Endothelial cell (in vitro differentiated cells): ENCODE data around the gene TNXB. TPM values are rescaled to one million over a fixed set of nuclear protein-coding genes. Genes with fewer than 3 reads are reported as not detected.
"Not testable (repeated sequence)": the region's sequence is repeated elsewhere in the genome, so short reads cannot be mapped to it uniquely, and the experiment has no call there.

ENCODE experiments used
- DNase-seq: peaks from one replicate; pipeline ENCODE4 v3.0.0; 2021; ENCODE audit warnings: low spot score
- H3K27ac Mint-ChIP-seq: one replicate; pipeline ENCODE4 v1.8.0; 2021; ENCODE audit warnings: mixed read lengths, inconsistent platforms; ENCODE audit not compliant: unreplicated experiment
- H3K27me3 Mint-ChIP-seq: one replicate; pipeline ENCODE4 v1.8.0; 2021; ENCODE audit warnings: mild to moderate bottlenecking, moderate library complexity, mixed read lengths, inconsistent platforms; ENCODE audit not compliant: unreplicated experiment
- H3K36me3 Mint-ChIP-seq: one replicate; pipeline ENCODE4 v1.8.0; 2021; ENCODE audit warnings: mild to moderate bottlenecking, low read depth, mixed read lengths, inconsistent platforms; ENCODE audit not compliant: unreplicated experiment
- H3K4me1 Mint-ChIP-seq: one replicate; pipeline ENCODE4 v1.8.0; 2021; ENCODE audit warnings: mild to moderate bottlenecking, mixed read lengths, inconsistent platforms; ENCODE audit not compliant: unreplicated experiment
- H3K4me3 Mint-ChIP-seq: one replicate; pipeline ENCODE4 v1.8.0; 2021; ENCODE audit warnings: mild to moderate bottlenecking, mixed read lengths, inconsistent platforms; ENCODE audit not compliant: unreplicated experiment
- H3K9me3 Mint-ChIP-seq: one replicate; pipeline ENCODE4 v1.8.0; 2021; ENCODE audit warnings: mixed read lengths, inconsistent platforms; ENCODE audit not compliant: unreplicated experiment
- CTCF ChIP-seq: fragments of 200-600 bp; sonication (generic); IDR thresholded peaks from one replicate; pipeline ENCODE4 v1.5.0; 2021; ENCODE audit warnings: antibody characterized with exemption; ENCODE audit not compliant: unreplicated experiment
- total RNA-seq: library from RNA; stranded (reverse); fragmentation: NEBNext Ultra II Directional; extraction: Animal tissue kit (Norgen Biotek cat#: 25700); gene quantifications from one replicate; pipeline ENCODE4 v1.2.1, GENCODE V29; 2021; ENCODE audit not compliant: unreplicated experiment

Gene TNXB
- total RNA-seq, 1 donor from 2014 or later = 7.5 TPM

- H3K36me3 Mint-ChIP-seq = peaks cover 7% of the 10 kb centered on the region
- peaks cover 17% of the 10 kb centered on the region for H3K27me3 Mint-ChIP-seq
- DNase-seq = no peak
- TF ChIP-seq CTCF = no peak
- H3K4me3 Mint-ChIP-seq = no peak overlapping the region
- peaks cover 5% of the 10 kb centered on the region for H3K4me1 Mint-ChIP-seq
- no peak overlapping the region for H3K27ac Mint-ChIP-seq
- no peaks in the 10 kb centered on the region for H3K9me3 Mint-ChIP-seq
These were observed 58.6 kb downstream of the TNXB start for GRCh38 chr6:32050562-32050961.

- not testable (repeated sequence) for H3K27ac Mint-ChIP-seq, H3K4me1 Mint-ChIP-seq, DNase-seq
These were observed 59.4 kb downstream of the TNXB start for GRCh38 chr6:32049736-32050135.

GRCh38 chr6:32049149-32049548 lies 60.0 kb downstream of the TNXB start:
- not testable (repeated sequence) for H3K4me1 Mint-ChIP-seq, H3K36me3 Mint-ChIP-seq, H3K9me3 Mint-ChIP-seq, DNase-seq, H3K4me3 Mint-ChIP-seq
- H3K27ac Mint-ChIP-seq = peak overlapping the region; percentile 12
- peaks cover 13% of the 10 kb centered on the region for H3K27me3 Mint-ChIP-seq

More at GRCh38 chr6:32049736-32050135, 59.4 kb downstream of the TNXB start:
- H3K4me3 Mint-ChIP-seq, H3K36me3 Mint-ChIP-seq, H3K9me3 Mint-ChIP-seq: not testable (repeated sequence)
- H3K27me3 Mint-ChIP-seq = peaks cover 17% of the 10 kb centered on the region

- no peak overlapping the region for H3K4me3 Mint-ChIP-seq
- peaks cover 9% of the 10 kb centered on the region for H3K27me3 Mint-ChIP-seq
- DNase-seq = peak; percentile 73
- H3K4me1 Mint-ChIP-seq = peaks cover 5% of the 10 kb centered on the region
- peaks cover 7% of the 10 kb centered on the region for H3K36me3 Mint-ChIP-seq
- peak; percentile 88 for TF ChIP-seq CTCF
- no peaks in the 10 kb centered on the region for H3K9me3 Mint-ChIP-seq
- no peak overlapping the region for H3K27ac Mint-ChIP-seq
These were observed 61.0 kb downstream of the TNXB start for GRCh38 chr6:32047855-32048766.

GRCh38 chr6:32047539-32047854 lies 61.6 kb downstream of the TNXB start:
- Mint-ChIP-seq H3K4me1 (peaks cover 5% of the 10 kb centered on the region), H3K36me3 (peaks cover 7% of the 10 kb centered on the region), H3K27me3 (peaks cover 9% of the 10 kb centered on the region), H3K4me3 (no peak overlapping the region), H3K27ac (no peak overlapping the region), H3K9me3 (no peaks in the 10 kb centered on the region)
- TF ChIP-seq CTCF = no peak
- DNase-seq = no peak

- H3K9me3 Mint-ChIP-seq = no peaks in the 10 kb centered on the region
- no peak overlapping the region for H3K4me3 Mint-ChIP-seq
- DNase-seq = no peak
- peaks cover 5% of the 10 kb centered on the region for H3K4me1 Mint-ChIP-seq
- H3K27me3 Mint-ChIP-seq = peaks cover 9% of the 10 kb centered on the region
- H3K27ac Mint-ChIP-seq = no peak overlapping the region
- H3K36me3 Mint-ChIP-seq = peaks cover 7% of the 10 kb centered on the region
- no peak for TF ChIP-seq CTCF
These were observed 62.1 kb downstream of the TNXB start for GRCh38 chr6:32047084-32047478.
